Smooth muscle cell of the pulmonary artery (primary cell): ENCODE measurements around the gene NT5C3A. TPM values are rescaled to one million over a fixed set of nuclear protein-coding genes. Genes with fewer than 3 reads are reported as not detected.

Experiments
- total RNA-seq: library from RNA; depleted of rRNA; stranded (reverse); fragments of >200 nt; gene quantifications from 2 replicates; pipeline ENCODE4 v1.2.3, GENCODE V29; 2014

NT5C3A gene
- total RNA-seq = 9.5 and 10.0 TPM in 2 replicates

DNA sequence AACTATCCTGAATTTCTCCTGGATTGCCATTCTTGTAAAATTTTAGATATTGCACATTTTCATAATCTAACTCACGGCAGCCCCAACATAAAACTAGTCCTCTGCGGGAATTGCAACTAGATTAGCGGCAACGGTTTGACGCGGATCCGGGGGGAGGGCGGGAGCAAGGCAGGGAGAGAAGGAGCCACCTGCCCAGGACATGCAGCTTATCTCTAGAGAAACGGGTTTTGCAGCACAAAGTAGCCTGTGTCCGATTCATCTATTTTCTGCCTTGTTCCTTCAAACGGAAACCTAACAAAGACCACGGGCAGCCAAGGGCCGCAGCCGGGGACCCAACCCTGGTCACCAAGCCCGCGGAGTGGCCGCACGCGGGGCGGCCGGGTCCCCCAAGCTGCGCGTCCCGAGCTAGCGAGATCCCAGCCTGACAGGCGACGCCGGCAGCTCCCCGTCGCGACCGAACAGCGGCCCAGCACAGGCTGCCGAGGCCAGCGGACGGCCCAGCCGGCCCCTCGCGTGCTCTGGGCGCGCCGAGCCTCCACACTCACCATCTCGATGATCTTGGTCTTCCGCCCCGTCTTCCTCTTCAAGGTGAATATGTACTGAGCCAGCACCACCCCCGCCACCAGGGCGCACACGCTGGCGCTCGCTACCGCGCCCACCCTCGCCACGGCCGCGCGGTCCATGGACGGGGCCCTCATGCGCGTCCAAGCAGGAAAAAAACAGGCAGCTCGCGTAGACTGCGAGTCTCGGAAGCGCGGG is at the start of gene NT5C3A:
Gene NT5C3A (minus strand): TSS at position 754 of the 759 bp plus-strand sequence. CDS start 71 bp downstream, at position 683.

GRCh38 chr7:33109005-33109757 is 46.6 kb upstream of the NT5C3A start, which contains the start of gene RP9:
RP9 (minus strand) TSS chr7:33109404; CDS start chr7:33109372, 32 bp downstream.

Other genes starting within 250 kb of the NT5C3A start
- 31.4 and 36.4 TPM in 2 replicates for gene KBTBD2, start 171.0 kb downstream of the NT5C3A start, total RNA-seq
- 312 and 368 TPM in 2 replicates for gene FKBP9, start 105.3 kb downstream of the NT5C3A start, total RNA-seq
- 4.4 and 9.1 TPM in 2 replicates for gene RP9, start 46.6 kb upstream of the NT5C3A start, total RNA-seq
- gene BBS9, start 66.8 kb upstream of the NT5C3A start, total RNA-seq = 17.4 and 26.8 TPM in 2 replicates